HG03460 (cell line): Measurements from ENCODE around the gene HIP1.
"Not testable (repeated sequence)": the region's sequence is repeated elsewhere in the genome, so short reads cannot be mapped to it uniquely, and the experiment has no call there.

Experiments
- ATAC-seq: cut with Tn5 transposase; IDR thresholded peaks from one replicate; pipeline ENCODE4 v1.9.1; 2021; ENCODE audit not compliant: unreplicated experiment

Gene HIP1

DNA sequence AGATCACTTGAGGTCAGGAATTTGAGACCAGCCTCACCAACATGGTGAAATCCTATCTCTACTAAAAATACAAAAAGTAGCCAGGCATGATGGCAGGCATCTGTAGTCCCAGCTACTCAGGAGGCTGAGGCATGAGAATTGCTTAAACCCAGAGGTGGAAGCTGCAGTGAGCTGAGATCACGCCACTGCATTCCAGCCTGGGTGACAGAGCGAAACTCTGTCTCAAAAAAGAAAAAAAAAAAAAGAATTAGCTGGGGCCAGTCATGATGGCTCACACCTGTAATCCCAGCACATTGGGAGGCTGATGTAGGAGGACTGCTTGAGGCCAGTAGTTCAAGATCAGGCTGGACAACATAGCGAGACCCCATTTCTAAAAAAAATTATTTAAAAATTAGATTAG is 21.0 kb downstream of the HIP1 start:
- not testable (repeated sequence) for ATAC-seq

DNA sequence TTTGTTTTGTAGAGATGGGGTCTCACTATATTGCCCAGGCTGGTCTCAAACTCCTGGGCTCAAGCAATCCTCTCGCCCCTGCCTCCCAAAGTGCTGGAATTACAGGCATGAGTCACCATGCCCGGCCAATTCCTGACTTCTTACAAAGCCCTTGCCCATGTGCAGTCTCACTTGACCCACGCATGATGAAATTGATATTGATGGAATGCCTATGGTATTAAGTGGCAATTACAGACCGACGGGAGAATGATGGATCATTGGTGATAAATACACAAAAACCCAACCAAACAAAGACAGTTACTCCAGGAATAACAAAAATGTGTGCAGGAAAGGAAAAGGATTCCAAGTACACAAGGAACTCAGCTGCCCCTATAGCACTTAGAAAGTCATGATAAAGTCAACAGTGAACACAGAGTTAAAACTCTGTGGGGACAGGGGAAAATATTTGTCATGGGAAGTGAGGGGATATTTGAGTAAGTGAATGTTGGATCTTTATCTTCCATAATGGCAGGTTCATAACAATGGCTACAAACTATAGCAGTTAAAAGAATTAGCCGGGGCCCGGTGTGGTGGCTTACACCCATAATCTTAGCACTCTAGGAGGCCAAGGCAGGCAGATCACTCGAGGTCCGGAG is 21.6 kb downstream of the HIP1 start:
- no peak for ATAC-seq

DNA sequence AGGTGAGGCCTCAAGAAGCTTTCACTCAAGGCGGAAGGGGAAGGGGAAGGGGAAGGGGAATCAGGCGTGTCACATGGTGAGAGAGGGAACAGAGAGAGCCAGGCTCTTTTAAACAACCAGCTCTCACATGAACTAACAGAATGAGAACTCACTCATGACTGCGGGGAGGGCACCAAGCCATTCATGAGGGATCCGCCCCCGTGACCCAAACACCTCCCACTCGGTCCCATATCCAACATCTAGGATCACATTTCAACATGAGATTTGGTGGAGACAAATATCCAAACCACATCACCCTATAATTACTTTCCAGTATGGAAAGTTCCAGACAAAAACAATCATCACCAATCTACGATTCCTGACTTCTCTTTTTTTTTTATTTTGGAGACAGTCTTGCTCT is 22.9 kb downstream of the HIP1 start:
- ATAC-seq, result no peak

DNA sequence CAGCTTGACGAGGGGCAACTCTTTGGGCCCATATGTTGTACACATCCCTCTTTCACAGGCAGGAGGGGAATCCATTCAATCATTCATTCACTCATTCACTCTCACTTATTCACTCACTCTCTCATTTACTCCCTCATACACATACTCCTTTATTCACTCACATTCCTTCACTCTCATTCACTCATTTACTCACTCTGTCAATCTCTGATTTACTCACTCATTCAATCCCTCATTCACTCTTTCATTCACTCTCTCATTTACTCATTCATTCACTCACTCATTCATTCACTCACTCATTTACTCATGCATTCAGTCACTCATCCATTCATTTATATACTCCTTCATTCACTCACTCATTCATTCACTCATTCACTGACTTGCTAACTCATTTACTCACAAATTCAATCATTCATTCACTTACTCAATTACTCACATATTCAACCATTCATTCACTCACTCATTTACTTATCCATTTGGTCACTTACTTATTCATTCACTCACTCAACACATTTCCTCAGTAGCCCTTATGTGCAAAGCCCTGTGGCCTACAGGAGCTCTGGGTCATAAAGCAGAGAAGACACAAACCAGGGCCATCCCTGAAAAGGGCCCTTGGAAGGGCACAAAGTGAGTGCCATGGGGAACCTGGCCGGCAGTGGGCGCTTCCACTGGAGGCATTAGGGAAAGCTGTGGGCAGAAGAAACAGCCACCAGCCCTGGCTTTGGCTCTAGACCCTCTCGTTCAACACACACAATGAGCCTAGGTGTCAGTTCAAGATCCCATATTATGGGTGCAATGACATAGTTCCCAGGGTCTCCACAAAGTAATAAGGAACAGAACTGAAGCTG is 26.0 kb downstream of the HIP1 start:
- ATAC-seq, result no peak

DNA sequence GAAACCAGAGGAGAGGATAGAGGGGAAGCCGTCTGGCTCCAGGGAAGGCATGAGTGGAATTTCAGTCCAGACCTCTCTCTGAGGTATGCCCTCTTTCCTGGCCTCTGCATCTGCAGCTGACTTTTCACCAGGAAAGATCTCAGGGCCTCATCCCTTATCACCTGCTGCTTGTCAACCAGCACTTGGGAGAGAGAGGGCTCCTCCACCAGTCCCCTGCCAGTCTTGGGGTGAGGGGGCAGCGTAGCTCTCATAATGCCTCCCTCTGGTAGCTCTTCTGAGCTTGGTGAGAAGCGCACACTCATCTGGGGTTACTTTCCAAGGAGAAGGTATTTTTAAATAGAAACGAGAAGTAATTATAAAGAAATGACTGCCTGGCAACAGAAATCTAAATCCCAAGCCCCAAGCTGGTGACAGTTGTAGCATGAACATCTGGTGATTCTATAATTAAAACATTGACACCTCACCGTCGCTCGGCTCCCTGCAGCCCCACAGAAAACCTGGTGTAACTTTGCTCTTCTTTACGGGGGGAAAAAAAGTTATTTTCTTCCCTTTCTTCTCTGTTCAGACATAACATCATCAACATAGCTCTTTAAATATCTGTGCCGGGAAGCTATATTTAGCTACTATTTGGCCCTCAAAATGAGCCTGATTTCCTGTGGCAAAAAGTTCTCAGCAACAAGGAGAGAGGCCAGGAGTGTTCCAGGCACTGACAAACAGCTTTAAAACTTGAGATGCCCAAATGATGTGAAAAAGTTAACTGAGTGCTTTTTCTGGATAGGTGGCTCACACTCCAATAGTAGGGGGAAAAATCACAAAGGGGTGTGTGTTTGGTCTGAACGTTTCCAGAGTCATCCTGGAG is 26.9 kb downstream of the HIP1 start:
- ATAC-seq, result no peak

DNA sequence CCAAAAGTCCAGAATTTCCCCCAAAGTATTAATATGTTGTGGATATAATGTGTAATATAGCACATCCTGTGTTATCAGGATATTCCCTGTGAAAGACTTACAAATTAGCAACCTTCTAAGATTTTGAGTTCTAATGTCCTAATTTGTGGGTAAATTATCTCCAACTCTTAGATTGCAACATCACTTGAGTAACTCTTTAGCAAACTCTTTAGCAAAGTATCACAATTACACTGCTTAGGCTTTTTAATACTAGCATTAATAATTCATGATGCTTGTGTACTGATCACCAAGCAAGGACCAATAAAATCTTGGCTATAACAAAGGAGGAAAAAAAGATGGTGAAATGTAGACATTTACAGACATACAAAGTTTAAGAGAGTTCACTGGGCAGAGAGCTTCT is 27.7 kb downstream of the HIP1 start:
- no peak for ATAC-seq

DNA sequence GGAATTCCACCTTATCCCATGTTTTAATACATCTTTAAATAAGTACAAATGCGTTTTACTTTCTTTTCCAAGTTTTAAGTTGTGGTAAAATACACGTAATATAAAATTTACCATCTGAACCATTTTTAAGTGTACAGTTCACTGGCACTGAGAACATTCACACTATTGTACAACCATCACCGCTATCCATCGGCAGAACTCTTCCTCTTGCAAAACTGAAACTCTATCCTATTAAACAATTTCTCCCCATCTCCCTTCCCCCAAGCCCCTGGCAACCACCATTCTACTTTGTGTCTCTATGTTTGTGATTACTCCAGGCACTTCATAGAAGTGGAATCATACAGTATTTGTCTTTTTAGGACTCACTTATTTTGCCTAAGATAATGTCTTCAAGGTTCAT is 33.8 kb downstream of the HIP1 start:
- no peak for ATAC-seq

DNA sequence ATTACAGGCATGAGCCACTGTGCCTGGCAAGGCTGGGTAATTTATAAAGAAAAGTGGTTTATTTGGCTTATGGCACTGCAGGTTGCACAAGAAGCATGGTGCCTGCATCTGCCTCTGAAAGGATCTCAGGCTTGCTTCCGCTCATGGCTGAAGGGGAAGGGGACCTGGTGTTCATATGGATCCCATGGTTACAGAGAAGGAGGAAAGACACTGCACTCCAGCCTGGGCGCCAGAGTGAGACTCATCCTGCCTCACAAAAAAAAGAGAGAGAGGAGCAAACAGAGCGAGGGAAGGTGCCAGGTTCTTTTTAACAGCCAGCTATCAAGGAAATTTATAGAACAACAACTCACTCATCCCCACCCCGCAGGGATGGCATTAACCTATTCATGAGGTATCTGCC is 36.2 kb downstream of the HIP1 start:
- no peak for ATAC-seq

DNA sequence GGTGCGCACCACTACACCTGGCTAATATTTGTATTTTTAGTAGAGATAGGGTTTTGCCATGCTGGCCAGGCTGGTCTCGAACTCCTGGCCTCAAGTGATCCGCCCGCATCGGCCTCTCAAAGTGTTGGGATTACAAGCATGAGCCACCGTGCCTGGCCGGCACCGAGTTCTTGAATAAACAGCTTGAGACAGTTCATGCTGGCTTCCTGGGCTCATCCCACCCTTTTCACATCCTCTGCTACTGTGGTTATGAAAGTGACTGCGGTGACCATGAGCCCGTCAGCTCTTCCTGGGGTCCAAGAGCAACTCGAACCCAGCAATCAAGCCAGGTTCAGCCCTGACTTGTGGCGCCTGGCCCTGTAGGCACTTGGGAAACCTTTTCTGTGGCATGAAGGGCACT is 38.7 kb downstream of the HIP1 start:
- no peak for ATAC-seq

DNA sequence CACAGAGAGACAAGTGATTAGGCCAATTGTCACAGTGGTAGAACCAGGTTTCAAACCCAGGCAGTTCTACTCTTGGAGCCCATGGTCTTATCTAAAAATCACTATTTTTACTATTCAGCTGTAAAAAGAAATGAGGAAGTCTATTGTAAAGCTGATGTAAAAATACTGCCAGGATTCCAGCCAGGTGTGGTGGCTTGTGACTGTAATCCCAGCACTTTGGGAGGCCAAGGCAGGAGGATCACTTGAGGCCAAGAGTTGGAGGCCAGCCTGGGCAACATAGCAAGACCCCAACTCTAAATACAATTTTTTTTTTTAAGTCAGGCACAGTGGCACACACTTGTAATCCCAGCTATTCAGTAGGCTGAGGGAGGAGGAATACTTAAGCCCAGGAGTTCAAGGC is 40.4 kb downstream of the HIP1 start:
- ATAC-seq, result no peak

DNA sequence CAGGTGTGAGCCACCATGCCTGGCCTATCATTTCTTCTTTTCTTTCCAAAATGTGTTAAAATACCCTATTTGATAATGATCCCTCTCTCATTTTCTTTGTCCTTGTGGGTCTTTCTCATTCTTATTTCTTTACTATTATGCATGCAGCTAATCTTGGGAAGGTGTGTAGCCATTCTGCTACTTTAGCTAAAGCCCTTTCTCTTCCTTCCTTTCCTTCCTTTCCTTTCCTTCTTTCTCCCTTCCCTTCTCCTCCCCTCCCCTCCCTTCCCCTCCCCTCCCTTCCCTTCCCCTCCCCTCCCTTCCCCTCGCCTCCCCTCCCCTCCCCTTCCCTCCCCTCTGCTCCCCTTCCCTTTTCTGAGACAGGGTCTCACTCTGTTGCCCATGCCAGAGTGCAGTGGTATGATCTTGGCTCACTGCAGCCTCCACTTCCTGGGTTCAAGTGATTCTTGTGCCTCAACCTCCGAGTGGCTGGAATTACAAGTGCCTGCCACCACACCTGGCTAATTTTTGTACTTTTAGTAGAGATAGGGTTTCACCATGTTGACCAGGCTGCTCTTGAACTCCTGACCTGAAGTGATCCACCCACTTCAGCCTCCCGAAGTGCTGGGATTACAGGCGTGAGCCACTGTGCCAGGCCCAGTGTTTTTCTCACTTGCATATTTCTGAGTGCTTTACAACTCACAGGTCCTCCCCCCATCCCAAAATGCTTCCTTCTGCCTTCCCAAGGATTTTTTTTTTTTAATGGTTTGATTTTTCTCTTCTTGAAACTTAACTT is 42.3 kb downstream of the HIP1 start:
- ATAC-seq, result no peak

DNA sequence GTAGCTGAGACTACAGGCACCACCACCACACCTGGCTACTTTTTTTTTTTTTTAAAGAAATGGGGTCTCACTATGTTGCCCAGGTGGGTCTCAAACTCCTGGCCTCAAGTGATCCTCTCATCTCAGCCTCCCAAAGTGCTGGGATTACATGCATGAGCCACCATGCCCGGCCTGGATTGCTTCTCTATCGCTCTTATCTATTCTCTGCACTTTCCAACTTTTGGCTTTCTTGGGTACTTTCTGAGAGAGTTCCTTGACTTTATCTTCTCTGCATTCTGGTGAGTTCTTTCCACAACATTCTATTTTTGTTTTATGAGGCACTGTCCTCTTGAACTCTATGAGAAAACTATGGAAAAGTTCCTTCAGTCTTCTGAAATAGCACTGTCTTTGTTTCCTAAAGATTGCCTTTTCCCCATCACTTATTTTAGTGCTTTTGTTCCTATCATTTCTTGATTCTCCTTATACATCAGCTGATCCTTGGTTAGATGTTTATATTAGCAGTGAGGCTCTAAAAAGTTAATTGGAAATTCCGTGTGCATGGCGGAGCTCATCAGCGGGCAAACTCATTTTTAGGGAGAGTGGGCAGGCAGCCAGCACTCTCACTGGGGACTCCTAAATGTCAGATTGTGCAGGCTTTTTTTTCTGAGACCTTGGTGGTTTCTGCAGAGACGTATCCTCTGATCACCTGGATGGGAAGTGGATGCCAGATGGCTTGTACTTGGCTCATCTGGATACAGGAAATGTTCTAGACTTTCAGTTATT is 43.9 kb downstream of the HIP1 start:
- no peak for ATAC-seq

DNA sequence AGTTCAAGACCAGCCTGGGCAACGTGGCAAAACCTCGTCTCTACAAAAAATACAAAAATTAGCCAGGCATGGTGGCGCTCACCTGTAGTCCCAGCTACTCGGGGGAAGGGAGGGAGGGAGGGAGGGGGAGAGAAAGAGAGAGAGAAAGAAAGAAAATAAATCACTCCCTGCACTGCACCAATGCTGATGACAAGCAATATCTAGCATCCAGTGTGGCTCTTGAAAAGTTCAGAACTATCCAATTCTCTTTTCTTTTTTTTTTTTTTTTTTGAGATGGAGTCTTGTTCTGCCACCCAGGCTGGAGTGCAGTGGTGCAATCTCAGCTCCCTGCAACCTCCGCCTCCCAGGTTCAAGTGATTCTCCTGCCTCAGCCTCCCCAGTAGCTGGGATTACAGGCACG is 45.1 kb downstream of the HIP1 start:
- not testable (repeated sequence) for ATAC-seq

DNA sequence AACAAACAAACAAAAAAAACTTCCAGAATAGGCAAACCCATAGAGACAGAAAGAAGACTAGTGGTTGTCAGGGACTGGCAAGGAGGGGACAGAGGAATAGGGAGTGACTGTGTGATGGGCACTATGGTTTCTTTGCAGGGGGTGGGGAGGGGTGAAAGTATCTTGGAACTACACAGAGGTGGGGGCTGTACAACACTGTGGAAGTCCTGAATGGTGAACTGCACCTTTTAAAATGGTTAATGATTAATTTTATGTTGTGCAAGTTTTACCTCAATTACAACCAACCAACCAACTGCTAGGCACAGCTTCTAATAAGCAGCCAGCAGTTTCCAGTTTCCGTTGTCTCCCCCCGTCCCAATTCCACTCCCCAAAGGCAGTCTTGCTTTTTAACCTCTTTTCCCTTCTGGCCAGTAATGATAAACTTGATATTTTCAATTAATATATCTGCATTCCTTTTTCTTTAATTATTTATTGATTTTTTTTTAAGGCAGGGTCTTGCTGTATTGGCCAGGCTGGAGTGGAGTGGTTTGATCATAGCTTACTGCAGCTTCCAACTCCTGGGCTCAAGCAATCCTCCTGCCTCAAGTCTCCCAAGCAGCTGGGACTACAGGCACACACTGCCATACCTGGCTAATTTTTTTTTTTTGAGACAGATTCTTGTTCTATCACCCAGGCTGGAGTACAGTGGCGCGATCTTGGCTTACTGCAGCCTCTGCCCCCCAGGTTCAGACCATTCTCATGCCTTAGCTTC is 46.8 kb downstream of the HIP1 start:
- ATAC-seq, result no peak

DNA sequence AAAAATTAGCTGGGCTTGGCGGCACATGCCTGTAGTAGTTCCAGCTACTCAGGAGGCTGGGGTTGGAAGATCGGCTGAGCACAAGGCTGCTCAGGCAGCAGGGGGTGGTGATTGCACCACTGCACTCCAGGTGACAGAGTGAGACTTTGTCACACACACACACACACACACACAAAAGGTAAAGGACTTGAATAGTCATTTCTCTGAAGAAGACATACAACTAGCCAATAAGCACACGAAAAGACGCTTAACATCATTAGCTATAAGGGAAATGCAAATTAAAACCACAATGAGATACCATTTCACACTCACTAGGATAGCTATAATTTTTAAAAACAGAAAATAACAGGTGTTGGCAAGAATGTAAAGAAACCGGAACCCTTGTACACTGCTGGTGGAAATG is 48.6 kb downstream of the HIP1 start:
- ATAC-seq, result no peak

DNA sequence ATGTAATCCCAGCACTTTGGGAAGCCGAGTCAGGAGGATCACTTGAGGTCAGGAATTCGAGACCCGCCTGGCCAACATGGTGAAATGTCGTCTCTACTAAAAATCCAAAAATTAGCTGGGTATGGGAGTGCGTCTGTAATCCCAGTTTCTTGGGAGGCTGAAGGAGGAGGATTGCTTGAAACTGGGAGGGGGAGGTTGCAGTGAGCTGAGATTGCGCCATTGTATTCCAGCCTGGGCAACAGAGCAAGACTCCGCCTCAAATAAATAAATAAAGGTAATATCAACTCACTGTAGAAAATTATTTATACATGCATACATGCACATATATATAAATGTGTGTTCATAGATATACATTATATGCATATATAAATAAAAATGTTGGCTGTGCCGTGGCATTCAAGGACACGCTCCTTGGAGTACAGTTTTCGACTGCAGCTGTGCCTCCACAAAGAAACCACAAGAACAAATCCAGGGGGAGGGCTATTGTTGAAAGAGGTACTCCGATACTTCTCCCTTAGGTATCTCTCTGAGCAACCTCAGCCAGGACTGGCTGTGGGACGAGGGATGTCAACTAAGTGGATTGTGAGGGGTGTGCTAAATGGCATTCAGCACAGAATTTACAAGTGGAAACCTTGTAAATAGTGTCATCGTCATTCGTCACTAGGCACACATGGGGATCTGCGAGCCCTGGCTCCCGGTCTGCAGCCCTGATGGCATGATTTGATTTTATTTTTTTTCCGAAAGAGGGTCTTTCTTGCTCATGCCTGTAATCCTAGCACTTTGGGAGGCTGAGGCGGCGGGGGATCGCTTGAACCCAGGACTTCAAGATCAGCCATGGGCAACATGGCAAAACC is 49.3 kb downstream of the HIP1 start:
- ATAC-seq, result no peak

DNA sequence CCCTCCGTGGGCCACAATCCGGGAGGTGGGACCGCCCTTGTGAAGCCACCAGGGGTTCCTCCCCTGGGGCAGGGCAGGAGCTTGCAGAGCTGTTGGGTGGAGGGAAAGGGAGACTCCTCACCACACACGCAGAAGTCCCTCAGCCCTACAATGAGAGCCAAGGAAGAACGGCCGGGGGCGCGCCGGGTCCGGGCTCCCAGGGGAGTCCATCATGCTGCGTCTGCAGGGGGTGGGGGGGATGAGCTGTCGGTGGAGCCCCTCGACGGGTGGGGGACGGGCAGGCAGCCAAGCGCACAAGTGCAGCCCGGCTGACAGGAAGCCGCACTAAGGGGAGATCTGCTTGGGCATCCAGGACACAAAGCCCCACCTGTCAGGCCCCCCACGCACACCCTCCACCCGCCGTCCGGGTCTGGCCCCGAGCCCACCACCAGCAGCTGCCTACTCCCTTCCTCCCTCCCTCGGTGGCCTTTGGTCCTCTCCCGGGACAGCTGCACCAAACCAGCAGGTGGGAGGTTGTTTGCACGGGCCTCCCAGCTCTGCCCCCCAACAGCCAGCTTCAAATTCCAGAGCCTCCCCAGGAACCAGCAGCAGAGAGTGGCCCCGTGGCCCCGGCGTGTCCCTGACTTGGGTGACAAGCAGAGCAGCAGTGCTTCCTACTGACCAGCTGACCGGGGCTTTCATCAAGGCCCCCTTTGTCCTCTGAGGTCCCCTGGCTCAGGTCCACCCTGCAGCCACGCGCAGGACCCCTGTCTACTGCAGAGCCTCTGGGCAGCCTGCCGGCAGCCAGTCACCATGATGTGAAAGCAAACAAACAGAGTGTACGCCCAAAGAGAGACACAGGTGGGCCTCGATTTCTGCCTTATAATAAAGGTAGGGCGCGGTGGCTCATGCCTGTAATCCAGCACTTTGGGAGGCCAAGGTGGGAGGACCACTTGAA is 50.3 kb downstream of the HIP1 start:
- no peak for ATAC-seq
